HG02759 (cell line): ENCODE results near the gene MACROH2A1.
A peak's percentile ranks its signal among the peaks of the same experiment; 100 is the strongest.

Source experiments
- ATAC-seq: cut with Tn5 transposase; IDR thresholded peaks from one replicate; pipeline ENCODE4 v1.9.1; 2021; ENCODE audit warnings: mild to moderate bottlenecking, moderate library complexity; ENCODE audit not compliant: unreplicated experiment

MACROH2A1 gene

DNA sequence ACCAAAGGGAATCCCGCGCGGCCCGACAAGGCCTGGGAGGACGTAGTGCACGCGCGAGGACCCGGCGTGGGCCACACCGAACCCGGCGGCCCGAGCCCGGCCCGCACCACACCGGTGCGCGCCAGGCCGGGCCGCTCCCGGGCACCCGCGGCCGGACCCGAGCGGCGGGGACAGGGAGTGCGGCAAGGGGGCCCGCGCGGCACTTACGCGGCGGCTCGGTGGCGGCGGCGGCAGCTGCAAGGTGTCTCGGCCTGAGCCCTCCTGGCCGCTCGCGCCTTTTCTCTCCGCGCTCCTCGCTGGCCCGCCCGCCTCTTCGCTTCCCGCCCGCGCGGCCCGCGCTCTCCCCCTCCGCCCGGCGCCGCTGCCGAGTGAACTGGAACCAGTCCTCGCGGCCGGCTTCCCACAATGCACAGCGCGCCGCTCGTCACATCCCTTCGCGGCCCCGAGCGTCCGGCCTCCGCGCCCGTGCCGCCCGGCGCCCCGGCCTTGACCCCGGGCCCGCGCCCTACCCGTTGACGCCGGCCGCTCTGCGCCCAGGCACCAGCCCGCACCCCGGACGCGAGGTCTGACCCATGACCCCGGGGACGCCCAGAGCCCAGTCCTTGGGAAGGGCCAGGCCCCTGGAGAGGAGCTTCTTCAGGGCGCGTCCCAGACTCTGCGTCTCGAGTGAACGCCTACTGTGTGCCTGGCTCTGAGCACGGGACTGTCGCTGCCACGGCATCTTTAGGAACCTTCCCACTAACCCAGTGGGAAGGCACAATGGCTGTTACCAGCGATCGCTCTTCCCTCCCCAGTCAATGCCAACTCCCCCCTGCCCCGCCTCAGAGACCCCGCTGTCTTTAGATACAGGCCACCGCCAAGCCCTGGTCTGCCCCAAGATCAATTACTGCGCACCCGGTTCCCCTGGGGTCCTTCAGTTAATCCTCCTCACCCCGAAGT, at the start of gene MACROH2A1:
Gene MACROH2A1, minus strand, starts transcription at position 377 of the 939 bp plus-strand sequence. CDS start 10,138 bp downstream, outside the sequence.
- peak; percentile 87 for ATAC-seq

DNA sequence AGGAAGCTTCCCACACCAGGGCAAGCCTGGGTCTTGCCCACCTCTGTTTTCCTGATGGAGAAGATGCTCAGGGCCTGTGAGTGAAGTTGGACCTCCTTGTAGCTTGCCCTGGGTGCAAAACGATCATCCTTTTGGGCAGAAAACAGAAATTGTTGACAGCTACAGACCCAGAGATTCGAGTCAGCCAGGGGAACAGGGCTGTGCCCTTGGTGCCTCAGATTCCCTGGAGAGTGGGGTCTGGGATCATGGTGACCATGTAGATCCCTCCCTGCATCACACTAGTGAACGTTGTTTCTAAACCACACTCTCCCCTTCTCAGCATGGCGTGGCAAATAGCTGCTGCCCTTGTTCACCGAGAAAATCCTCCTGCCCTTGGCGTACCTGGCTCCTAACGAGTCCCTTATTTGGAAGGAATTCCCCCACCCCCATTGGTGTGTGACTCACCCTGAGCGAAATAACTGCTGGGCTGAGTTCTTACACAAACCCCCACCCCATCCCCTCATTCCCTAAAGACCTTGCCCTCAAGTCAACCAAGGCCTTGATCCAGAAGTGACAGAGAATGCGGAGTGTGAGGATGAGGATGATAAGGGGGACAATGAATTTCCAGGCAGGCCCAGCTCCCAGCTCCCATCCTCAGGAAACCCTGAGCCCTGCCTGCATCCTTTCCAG, 49.2 kb upstream of the MACROH2A1 start:
- ATAC-seq = no peak

DNA sequence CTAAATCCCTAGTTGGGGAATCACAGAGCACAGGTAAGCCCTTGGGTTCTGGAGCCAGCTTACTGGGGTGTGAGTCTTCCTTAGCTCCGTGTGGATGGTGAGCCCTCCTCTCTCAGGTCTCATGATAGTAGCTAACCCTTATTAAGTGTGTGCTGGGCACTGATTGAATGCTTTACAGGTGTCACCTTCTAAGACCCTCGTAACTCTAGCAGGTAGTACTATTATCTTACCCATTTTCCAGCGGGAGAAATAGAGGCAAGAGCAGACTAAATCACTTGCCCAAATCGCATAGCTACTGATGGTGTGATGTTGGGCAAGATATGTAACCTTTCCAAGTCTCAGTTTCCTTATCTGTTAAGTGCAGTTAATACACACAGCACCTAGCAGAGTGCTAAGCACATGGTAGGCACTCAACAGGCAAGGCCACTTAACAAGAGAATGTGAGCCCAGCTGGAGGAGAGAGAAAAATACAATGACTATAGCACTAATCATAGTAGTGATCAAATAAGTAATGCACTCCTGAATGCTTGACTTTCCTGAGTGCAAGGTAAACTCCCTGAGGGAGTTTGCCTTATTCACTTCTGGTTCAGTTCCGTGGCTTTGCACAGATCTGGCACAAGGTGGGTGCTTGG, 48.4 kb upstream of the MACROH2A1 start, which contains the start of gene DCANP1:
Gene DCANP1, minus strand, starts transcription at position 51 of the 632 bp plus-strand sequence. CDS start 240 bp downstream, outside the sequence.
- no peak for ATAC-seq

DNA sequence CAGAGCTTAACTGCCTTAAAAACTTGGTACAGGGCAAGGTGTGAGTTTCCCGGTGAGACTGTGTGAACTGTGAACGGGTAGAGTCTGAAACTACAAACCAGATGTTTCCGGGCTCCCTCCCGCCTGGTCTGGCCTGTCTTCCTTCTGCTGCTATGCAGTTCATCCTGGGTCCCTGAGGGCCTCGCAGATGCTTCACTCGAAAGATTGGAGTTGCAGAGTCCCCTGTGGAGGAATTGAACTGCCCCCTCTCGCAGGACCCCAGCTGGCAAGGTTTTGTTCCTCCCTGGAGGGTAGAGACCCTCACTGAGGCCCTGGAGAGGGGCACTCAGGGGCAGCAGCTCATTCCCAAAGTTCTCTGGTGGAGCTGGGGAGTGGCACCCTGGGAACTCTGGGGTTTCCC, 47.6 kb upstream of the MACROH2A1 start:
- no peak for ATAC-seq

DNA sequence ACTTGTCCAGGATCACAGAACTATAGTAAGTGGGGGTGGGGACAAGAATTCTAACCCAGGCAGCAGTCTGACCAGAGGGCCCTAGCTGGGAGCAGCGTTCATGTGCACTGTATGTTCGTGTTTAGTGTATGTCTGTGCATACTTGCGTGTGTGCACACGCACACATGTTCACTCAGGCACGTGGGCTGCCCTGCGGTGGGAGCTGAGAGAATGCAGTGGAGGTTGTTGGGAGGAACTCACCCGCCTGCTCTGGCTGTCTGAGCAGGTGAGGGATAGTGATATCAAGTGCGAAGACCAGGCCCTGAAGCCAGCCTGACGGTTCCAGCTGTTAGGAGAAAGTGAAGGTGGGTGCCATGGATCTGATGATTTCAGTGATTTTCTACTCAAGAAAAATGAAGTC, 47.2 kb upstream of the MACROH2A1 start:
- no peak for ATAC-seq

DNA sequence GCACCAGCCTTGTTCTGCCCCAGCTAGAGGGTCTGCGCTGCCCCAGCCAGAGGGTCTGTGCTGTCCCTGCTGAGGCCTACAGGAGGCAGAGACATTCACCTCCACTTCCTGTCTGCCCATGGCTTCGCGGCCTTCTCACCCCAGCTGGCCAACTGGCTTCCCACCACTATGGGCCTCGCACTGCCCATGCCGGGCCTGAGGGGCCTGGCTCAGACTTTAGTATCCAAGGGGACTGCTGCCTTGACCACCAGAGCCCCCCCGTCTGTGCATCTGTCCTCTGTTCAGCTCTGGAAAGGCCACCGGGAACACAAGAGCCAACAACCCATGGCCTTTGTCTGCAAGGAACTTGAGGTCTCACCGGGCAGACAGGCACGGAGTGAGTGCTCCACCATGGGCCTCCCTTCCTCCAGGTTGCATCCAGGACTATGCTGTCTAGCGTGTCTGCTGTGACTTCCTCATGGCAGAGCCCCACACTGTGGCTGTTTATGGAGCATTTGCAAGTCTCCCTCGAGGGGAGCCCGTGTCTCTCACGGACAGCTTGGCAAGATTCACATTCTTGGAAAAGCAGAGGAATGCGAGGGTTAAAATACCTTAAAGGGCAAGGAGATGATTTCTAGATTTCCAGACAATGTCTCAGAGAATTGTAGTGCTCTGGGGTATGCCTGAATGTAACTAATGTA, 46.4 kb upstream of the MACROH2A1 start:
- no peak for ATAC-seq

DNA sequence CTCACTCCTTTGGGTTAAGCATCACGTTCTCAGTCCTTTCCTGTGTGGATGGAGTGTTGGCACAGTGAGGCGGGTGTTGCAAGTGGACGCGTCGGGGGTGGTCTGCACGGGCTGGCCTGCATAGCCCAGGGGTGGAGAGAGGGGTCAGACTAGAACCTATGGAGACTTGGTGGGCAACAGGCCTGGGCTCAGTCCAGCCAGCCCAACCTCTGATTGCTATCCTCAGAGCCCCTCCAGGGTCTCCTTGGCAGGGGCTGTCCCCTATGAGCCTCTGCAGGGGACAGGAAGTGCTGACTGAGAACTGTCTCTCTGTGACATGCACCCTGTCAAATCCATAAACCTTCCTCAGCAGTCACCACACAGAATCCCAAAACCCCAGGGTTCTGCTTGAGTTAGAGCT, 45.9 kb upstream of the MACROH2A1 start:
- no peak for ATAC-seq

DNA sequence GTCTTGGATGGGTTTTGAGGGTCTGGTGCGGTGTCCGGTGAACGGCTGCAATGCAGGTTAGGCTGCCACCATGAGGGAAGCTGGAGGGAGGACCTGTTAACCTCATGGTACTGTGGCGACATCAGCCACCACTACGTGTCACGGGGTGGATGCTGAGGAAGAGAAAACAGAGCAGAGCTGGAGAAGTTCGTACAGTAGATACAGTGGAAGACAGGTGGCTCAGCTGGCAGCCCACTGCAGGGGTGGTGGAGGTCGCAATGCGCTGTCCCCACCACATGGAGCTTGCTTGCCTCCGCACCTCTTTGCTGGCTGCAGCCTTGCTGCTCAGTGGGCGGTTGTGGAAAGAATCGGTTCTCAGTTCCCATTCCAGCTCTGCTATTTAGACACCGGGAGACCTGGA, 45.3 kb upstream of the MACROH2A1 start:
- ATAC-seq = no peak

DNA sequence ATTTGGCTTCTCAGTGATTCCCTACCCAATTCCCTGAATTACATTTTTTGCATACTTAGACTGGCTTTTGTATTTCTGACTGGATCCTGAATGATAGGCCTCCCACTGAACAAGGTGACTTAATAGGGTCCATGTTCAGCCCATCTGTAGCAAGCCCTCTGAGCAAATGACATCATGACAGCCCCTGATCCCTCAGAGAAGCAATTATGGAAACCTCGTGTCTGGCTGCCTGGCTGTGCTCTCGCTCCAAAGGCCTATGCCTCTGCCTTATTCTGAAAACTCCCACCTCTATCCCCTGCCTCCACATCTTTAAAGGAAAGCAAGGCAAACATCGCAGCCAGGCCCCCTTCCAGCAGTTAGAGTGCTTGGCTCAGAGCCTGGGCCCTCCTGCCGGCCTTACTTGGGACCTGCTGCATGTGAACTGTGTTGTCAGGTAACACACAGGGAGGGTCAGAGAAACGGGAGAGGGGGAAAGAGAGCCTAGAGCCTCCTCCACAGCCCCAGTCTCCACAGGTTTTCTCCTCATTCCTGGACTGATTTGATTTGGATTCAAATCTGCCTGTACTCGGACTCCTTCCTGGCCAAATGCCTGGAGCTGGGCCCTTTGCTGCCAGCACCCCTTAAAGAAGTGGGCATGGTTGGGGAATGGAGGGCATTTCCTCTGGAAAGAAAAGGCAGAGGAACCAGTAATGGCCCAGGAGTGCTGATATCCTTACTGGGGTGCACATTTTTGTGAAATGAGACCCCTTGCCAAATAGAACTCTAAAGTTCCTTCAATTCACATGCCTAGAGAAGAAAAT, 44.3 kb upstream of the MACROH2A1 start:
- no peak for ATAC-seq

DNA sequence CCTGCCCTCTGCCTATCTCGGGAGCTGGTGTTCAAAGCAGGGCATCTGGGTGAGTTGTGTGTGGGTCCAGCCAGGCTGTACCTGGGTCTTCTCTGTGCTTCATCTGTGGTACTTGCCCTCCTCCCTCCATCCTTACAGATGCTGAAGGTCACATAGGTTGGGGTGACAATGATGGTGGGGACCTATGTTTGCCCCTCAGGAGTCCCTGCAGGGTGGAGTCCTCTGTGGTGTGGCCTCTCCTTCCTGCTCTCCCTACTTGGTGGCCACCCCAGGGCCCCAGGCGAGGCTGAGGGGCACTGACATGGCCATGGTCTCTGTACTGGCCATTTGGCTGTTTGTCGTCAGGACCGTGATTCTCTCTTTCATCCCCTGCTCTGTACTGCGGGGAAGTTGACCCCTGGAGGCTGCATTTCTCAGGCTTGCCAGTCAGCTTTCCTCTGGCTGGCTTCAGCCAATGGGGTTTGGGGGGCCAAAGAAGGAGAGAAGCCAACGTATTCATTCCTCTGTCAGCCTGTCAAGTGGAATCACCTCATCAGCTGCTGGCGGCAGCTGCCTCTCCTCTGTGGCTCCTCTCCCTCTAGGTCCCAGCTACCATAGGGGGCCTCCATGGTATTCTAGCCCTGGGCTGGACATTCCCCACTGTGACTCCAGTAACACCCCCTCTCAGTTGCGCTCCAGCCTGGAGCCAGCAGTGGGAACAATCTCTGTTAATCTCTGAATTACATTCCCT, 43.6 kb upstream of the MACROH2A1 start:
- ATAC-seq = no peak

DNA sequence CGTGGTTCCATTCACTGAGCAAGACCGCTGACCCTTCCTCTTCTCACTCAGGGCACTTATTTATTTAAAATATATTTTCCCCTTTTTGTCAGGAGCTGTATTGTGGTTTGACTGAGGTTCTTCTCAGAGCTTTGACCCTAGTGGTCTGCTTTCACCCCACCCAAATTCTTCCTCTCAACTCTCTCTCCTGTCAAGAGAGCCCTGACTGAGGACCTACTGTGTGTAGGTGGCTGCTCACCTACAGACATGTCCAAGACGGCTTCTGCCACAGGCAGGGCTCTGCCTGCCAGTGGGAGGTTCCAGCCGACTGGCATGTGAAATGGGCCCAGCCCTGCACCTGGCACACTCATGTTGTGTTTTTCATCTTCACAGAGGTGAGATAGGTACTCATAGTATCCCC, 42.9 kb upstream of the MACROH2A1 start:
- ATAC-seq = no peak

DNA sequence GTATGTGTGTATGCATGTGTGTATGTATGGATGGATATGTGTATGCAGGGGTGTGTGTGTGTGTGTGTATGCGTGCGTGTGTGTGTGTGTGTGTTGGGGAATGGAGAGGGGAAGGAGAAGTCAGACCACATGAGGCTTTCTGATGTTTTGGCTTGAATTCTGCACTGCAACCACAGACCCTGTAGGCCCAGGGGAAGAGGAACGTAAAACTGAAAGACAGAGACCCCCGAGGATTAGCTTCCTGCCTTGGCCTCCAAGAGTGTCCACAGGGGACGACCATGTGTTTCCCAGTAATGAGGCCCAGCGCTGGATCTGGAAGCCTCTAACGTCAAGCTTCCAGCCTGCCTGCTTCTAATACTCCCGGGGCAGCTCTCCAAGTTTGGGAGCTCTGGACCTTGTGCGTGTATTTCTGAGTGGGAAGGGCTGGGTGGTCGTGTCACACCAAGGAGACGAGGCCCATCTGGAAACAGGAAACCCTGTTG, 42.4 kb upstream of the MACROH2A1 start:
- no peak for ATAC-seq

DNA sequence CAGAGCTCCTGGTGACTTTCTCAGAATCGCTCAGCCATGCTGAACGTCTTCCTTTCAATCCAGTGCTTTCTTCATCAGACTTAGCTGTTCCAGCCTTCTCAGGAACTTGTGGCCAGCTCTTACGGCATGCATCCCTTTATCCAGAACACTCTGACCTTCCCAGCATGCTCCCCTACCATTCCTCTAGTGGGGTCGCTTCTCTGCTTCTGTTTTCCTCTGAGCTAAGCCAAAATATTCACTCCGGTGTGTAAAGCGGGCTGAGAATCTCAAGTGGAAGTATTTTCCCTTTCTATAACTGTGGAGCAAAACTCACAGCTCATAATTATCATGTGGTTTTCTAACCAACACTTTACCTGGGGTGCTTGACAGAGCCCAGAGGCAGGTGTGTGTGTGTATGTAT, 41.9 kb upstream of the MACROH2A1 start:
- ATAC-seq = no peak

DNA sequence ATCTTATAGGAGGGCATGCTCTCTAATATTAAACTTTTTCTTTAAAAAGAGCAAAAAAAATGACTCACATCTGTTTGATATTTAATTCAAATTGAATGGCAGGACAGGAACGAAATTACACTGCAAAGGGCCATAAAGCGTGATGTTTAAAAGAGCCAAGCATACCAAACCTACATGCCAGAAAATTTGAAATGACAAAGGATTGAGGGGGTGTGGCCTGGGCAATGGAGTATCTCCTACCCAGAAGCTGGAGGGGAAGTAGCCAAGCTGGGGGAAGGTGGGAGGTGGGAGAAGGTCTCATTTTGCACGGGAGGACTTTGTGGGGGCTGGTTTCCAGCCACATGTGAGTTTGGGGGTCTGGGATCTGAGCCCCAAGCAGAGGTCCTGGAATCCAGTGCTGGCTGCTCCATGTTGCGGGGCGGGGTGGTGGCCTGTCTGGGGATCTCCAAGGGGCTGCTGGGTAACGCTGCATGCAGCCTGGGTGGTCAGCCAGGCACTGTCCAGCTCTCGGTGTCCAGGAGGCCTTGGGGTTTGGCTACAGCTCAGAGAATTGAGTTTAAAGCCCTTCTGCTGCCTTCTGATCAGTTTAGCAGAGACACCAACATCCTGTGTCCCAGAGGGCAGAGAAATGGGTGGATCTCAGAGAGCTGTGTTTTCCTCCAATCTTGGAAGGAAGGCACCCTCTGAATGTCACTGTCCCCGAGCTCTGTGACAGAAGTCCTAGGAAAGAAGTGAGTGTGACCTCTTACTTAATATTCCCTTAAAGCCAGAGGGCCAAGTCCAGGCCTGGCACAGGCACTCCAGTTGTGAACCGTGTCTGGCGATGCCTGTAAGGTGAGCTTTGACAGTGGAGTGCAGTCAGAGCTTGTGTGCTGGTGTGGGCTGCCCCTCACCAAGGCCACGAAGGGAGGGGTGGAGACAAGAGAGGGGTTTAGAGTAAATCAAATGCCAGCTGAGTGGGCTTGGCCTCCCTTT, 40.5 kb upstream of the MACROH2A1 start:
- no peak for ATAC-seq

DNA sequence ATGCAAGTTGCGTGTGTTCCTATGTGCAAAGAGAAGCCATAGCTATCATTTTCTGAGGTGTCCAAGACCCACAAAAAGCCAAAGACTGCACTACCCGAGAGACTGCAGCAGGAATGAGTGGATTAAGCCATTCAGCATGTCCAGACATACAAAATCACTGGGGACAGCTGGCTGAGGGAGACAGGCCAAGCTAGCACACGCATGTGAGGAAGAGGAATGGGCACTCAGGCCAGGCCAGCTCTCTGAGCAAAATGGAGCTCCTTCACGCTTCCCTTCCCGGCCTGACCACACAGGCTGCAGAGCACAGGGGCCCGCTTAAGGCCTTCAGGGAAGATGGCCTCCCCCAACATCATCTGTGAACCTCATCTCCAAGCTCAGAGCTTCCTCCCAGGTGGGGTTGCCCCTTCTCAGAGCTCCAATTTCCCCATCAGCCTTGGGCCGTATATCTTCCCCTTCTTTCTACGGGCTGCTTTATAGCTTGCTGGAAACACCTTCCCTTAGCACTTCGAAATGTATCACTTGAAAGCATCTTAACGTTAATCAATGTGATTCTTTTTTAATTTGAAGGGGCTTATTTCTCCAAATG, 39.7 kb upstream of the MACROH2A1 start:
- ATAC-seq = no peak

DNA sequence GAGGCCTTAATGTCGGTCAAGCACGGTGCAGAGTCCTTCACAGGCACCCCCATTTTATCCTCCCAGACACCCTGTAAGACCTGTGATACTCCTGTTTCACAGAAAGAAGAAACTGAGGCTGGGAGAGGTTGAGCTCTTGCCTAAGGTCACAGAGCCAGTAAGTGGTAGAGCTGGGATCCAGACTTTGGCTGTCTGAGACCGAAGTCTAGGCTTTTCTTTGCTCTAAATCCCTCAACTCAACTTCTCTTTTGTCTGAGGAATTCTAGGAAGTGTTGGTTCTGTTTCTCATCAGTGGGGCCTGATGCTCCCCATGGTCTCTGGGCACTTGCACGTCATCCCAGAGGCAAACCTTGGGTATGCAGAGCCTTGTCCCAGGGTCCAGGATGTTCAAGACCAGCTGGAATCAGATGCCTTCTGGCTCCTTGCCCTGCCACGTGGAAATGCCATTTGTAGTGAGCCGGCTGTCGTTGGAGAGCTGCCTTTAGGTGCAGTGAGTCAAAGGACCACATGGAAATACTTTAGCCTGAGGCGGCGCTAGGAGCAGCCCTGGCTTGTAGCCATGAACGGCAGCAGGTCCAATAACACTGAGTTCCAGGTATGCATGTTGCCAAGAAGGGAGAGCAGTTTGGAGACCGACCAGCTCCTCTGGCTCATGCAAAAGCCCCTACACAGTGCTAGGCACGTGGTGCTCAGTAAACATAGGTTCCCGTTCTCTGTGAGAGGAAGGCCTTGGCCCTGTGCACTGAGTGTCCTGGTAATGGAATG, 38.9 kb upstream of the MACROH2A1 start:
- no peak for ATAC-seq

DNA sequence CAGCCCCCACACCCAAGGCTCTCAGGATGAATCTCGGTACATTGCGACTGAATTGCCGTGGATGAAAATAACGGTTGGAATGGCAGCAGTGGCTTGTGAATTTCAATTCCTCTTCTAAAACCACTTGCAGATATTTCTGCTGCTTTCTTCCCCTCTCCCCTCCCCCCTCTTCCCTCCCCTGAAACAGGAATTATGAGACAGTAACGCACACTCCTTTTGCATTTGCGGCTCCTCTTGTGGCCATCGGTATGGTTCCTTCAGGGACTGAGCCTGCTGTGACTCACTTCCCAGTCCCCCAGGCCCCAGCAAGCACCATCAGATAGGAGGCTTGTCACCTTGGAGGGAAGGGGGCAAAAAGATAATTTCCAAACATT, 38.4 kb upstream of the MACROH2A1 start:
- no peak for ATAC-seq
